Neutrophil (primary cell): Measurements from ENCODE around the gene MCTP1.

Experiments used
- H3K27ac ChIP-seq: fragments of 200-600 bp; sonication (generic); 2 replicates; pipeline ENCODE4 v1.5.1; 2016; ENCODE audit warnings: mild to moderate bottlenecking, moderate library complexity
- H3K27me3 ChIP-seq: fragments of 200-600 bp; sonication (generic); 2 replicates; pipeline ENCODE4 v1.6.0; 2016; ENCODE audit warnings: mild to moderate bottlenecking
- H3K36me3 ChIP-seq: fragments of 200-600 bp; sonication (generic); 2 replicates; pipeline ENCODE4 v1.5.1; 2017
- H3K4me1 ChIP-seq, 2 experiments: fragments of 200-600 bp in 1 of 2; sonication (generic) in 1 of 2; 1 replicate in 1 of 2; 2 replicates in 1 of 2; pipeline versions ENCODE4 v1.5.1 to v1.6.1; 2013 to 2016; ENCODE audit warnings: low read depth in 1 of 2, low read length in 1 of 2, mild to moderate bottlenecking in 1 of 2, moderate library complexity in 1 of 2; ENCODE audit not compliant: control insufficient read depth in 1 of 2, insufficient read depth in 1 of 2
- H3K4me3 ChIP-seq, 2 experiments: fragments of 200-600 bp in 1 of 2; sonication (generic) in 1 of 2; 1 replicate in 1 of 2; 2 replicates in 1 of 2; pipeline ENCODE4 v1.5.1; 2013 to 2016; ENCODE audit warnings: low read depth in 1 of 2, low read length in 1 of 2, mild to moderate bottlenecking in 1 of 2, moderate library complexity in 1 of 2
- H3K9me3 ChIP-seq: fragments of 200-600 bp; sonication (generic); 2 replicates; pipeline ENCODE4 v1.5.1; 2016
- CTCF ChIP-seq: fragments of 200-600 bp; sonication (generic); IDR thresholded peaks from 2 replicates; pipeline ENCODE4 v1.5.1; 2016; ENCODE audit warnings: antibody characterized with exemption

MCTP1 gene

GRCh38 chr5:94932259-94932658 is 352.6 kb downstream of the MCTP1 start:
- Histone ChIP-seq H3K4me3 (no peak overlapping the region), H3K27ac (no peak overlapping the region), H3K27me3 (no peaks in the 10 kb centered on the region), H3K9me3 (no peaks in the 10 kb centered on the region), H3K36me3 (no peaks in the 10 kb centered on the region), H3K4me1 (peaks cover 24 to 27% of the 10 kb centered on the region in 2 experiments)
- TF ChIP-seq CTCF: no peak

- Histone ChIP-seq H3K9me3 (no peaks in the 10 kb centered on the region), H3K27me3 (no peaks in the 10 kb centered on the region), H3K4me1 (peaks cover 13 to 24% of the 10 kb centered on the region in 2 experiments), H3K4me3 (no peak overlapping the region), H3K36me3 (no peaks in the 10 kb centered on the region), H3K27ac (peak overlapping the region; percentile 62)
- no peak for TF ChIP-seq CTCF
These were observed 356.0 kb downstream of the MCTP1 start for GRCh38 chr5:94928891-94929290.

- H3K27me3 ChIP-seq: no peaks in the 10 kb centered on the region
- H3K4me3 ChIP-seq: no peak overlapping the region
- H3K9me3 ChIP-seq: no peaks in the 10 kb centered on the region
- H3K36me3 ChIP-seq: peaks cover 13% of the 10 kb centered on the region
- no peak overlapping the region for H3K27ac ChIP-seq
- no peak for TF ChIP-seq CTCF
- H3K4me1 ChIP-seq: peaks cover 0 to 7% of the 10 kb centered on the region in 2 experiments
These were observed 364.3 kb downstream of the MCTP1 start for GRCh38 chr5:94920570-94920969.

- Histone ChIP-seq H3K9me3 (no peaks in the 10 kb centered on the region), H3K27me3 (no peaks in the 10 kb centered on the region)
- no peak for TF ChIP-seq CTCF
These were observed 368.3 kb downstream of the MCTP1 start for GRCh38 chr5:94916619-94917018.

GRCh38 chr5:94911276-94911675 is 373.6 kb downstream of the MCTP1 start:
- Histone ChIP-seq H3K9me3 (no peaks in the 10 kb centered on the region), H3K27ac (no peak overlapping the region), H3K27me3 (no peaks in the 10 kb centered on the region), H3K4me1 (no peaks in the 10 kb centered on the region), H3K4me3 (no peak overlapping the region), H3K36me3 (peaks cover 57% of the 10 kb centered on the region)
- TF ChIP-seq CTCF: no peak

More at GRCh38 chr5:94916619-94917018, 368.3 kb downstream of the MCTP1 start:
- H3K36me3 ChIP-seq: peaks cover 22% of the 10 kb centered on the region
- no peaks in the 10 kb centered on the region for H3K4me1 ChIP-seq
- H3K4me3 ChIP-seq: no peak overlapping the region
- no peak overlapping the region for H3K27ac ChIP-seq

- Histone ChIP-seq H3K27me3 (no peaks in the 10 kb centered on the region), H3K36me3 (peaks cover 62% of the 10 kb centered on the region), H3K4me1 (no peaks in the 10 kb centered on the region), H3K27ac (no peak overlapping the region), H3K4me3 (no peak overlapping the region), H3K9me3 (no peaks in the 10 kb centered on the region)
- no peak for TF ChIP-seq CTCF
These were observed 374.2 kb downstream of the MCTP1 start for GRCh38 chr5:94910721-94911120.
